SH-SY5Y (cell line): ENCODE results near the gene ST3GAL5.

ENCODE experiments used
- GATA2 ChIP-seq: IDR thresholded peaks from 2 replicates; pipeline ENCODE4 v1.6.1; 2011; ENCODE audit warnings: mild to moderate bottlenecking, low read depth, low read length
- GATA3 ChIP-seq: IDR thresholded peaks from 2 replicates; pipeline ENCODE4 v1.6.1; 2011; ENCODE audit warnings: low read depth, mild to moderate bottlenecking, low read length, moderate library complexity

DNA sequence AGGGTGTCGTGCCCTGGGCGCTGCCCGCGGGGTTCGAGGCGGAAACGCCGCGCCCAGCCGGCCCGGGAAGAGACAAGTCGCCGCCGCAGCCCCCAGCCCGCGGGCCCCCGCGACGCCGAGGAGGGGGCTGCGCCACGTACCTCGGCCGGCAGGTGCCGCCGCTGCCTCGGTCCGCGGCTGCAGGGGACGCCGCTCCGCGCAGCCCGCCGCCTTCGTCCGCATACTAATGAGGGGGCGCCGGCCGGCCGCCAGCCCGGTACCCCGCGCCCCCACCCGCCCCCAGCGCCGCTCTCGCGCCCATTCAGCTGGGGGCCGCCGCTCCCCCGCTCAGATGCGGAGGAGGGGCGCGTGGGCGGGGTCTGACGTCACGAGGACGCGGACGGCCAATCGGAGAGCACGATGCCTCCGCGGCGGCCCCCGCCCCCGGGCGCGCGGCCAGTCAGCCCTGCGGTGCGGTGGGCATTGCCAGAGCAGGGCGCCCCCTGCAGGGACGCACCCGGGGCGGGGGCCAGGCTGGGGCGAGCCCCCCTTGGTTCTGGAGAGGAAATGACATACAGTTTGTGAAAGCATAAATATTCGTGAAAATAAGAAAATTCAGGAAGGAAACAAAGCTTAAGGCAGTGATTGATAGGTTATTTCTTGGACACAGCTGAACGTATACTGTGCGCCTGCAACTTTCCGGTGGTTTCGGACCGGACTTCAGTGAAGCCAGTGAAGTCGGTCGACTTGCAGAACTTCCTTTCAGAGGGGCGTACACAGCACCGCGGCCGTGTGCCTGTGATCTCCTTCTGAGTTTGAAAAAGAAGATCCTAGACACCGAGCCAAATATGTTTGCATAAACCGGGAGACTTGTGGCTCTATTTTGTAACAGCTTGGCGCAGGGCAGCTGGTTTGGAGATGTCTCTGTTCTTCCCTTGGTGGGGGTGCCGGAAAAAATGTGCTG, at the start of gene ST3GAL5:
- TF ChIP-seq GATA3 (no peak), GATA2 (no peak)
